Measurements from ENCODE around the gene MDC1.

DNA sequence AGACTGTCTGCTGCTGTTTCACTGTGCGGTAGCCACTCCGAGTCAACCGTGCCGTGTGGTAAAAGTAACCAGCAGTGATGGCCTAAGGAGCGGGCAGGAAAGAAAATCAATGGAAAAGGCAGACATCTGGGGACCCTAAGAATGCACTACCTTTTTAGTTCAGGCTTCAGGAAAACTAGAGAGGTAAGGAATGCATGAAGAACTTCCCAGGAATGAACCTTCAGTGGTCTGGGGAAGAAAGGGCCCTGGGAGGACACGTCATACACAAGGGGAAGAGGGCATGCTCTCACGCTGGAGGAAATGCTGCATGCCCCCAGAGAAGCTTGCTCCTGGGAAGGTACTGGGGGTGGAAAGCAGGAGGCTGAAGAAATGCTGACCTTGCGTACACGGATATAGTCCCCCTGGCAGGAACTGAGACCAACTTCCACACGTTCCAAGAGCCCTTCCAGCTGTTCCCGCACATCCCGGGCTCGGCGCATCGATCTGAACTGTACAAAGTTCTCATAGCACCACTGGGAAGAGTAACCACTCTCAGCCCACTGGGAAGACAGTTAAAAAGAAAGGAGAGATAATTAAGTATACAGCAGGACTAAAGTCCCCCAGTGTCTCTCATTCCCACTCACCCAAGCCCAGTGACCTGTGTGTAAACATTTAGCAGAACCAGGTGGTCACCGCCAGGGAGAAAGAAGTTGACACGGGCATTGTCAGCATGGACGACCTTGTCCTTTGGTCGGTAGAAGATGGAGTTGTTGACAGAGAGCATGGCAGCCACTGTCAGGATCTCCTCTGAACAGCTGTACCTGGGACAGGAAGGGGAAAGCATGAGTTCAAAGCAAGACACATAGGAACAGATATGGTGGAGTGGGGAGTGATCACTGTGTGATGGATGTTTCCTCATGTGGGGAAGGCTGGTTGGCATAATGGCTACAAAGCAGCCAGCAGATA, 62.0 kb downstream of the MDC1 start:
- TF ChIP-seq, protein P1, sequence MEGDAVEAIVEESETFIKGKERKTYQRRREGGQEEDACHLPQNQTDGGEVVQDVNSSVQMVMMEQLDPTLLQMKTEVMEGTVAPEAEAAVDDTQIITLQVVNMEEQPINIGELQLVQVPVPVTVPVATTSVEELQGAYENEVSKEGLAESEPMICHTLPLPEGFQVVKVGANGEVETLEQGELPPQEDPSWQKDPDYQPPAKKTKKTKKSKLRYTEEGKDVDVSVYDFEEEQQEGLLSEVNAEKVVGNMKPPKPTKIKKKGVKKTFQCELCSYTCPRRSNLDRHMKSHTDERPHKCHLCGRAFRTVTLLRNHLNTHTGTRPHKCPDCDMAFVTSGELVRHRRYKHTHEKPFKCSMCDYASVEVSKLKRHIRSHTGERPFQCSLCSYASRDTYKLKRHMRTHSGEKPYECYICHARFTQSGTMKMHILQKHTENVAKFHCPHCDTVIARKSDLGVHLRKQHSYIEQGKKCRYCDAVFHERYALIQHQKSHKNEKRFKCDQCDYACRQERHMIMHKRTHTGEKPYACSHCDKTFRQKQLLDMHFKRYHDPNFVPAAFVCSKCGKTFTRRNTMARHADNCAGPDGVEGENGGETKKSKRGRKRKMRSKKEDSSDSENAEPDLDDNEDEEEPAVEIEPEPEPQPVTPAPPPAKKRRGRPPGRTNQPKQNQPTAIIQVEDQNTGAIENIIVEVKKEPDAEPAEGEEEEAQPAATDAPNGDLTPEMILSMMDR (IDR thresholded peaks at IDR 0.05; ENCODE audit: low read length) = no peak
- no peak for TF ChIP-seq EZH2 (optimal IDR thresholded peaks at IDR 0.05; ENCODE audit: low read depth, low read length)

Data from MM.1S (cell line).